ENCODE data around the gene C14orf39.
"Not testable (repeated sequence)": the region's sequence is repeated elsewhere in the genome, so short reads cannot be mapped to it uniquely, and the experiment has no call there.

DNA sequence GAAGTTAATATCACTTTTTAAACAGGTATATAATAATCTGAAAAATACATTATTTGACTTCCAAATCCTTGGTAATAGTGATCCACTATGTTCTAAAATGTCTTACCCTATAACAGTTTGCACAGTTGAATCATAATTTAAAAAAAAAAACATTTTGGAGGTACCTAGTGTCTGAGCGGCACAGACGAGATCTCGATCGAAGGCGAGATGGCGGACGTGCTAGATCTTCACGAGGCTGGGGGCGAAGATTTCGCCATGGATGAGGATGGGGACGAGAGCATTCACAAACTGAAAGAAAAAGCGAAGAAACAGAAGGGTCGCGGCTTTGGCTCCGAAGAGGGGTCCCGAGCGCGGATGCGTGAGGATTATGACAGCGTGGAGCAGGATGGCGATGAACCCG is 88.3 kb downstream of the C14orf39 start:
- TF ChIP-seq, protein P1, sequence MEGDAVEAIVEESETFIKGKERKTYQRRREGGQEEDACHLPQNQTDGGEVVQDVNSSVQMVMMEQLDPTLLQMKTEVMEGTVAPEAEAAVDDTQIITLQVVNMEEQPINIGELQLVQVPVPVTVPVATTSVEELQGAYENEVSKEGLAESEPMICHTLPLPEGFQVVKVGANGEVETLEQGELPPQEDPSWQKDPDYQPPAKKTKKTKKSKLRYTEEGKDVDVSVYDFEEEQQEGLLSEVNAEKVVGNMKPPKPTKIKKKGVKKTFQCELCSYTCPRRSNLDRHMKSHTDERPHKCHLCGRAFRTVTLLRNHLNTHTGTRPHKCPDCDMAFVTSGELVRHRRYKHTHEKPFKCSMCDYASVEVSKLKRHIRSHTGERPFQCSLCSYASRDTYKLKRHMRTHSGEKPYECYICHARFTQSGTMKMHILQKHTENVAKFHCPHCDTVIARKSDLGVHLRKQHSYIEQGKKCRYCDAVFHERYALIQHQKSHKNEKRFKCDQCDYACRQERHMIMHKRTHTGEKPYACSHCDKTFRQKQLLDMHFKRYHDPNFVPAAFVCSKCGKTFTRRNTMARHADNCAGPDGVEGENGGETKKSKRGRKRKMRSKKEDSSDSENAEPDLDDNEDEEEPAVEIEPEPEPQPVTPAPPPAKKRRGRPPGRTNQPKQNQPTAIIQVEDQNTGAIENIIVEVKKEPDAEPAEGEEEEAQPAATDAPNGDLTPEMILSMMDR (IDR thresholded peaks at IDR 0.05), result not testable (repeated sequence)
- not testable (repeated sequence) for TF ChIP-seq POLR2A (IDR thresholded peaks at IDR 0.05)
